ENCODE results near the gene CCDC91.
"Not testable (repeated sequence)": the region's sequence is repeated elsewhere in the genome, so short reads cannot be mapped to it uniquely, and the experiment has no call there.

The CCDC91 gene

GRCh38 chr12:28374556-28374955, 184.3 kb downstream of the CCDC91 start:
- Histone ChIP-seq H3K27me3 (no peaks in the 10 kb centered on the region), H3K4me3 (ENCODE audit: low read depth, low read length) (no peak overlapping the region), H3K4me1 (no peaks in the 10 kb centered on the region), H3K9me3 (no peaks in the 10 kb centered on the region; the same call in 1 of the 2 replicates), H3K36me3 (no peaks in the 10 kb centered on the region)
- no peak for DNase-seq
- TF ChIP-seq CTCF (IDR thresholded peaks at IDR 0.05; ENCODE audit: low read depth, low read length), result no peak

GRCh38 chr12:28378736-28379135, 188.5 kb downstream of the CCDC91 start:
- no peaks in the 10 kb centered on the region for H3K36me3 ChIP-seq
- no peak for TF ChIP-seq CTCF (IDR thresholded peaks at IDR 0.05; ENCODE audit: low read depth, low read length)
- H3K27me3 ChIP-seq, result no peaks in the 10 kb centered on the region
- H3K4me1 ChIP-seq, result no peaks in the 10 kb centered on the region
- H3K9me3 ChIP-seq, result no peaks in the 10 kb centered on the region
- no peak overlapping the region for H3K4me3 ChIP-seq (ENCODE audit: low read depth, low read length)
- DNase-seq, result no peak

GRCh38 chr12:28379779-28380178, 189.5 kb downstream of the CCDC91 start:
- not testable (repeated sequence) for H3K4me1 ChIP-seq; H3K9me3 ChIP-seq; DNase-seq; H3K4me3 ChIP-seq (ENCODE audit: low read depth, low read length); H3K36me3 ChIP-seq; H3K27me3 ChIP-seq

GRCh38 chr12:28383368-28383767, 193.1 kb downstream of the CCDC91 start:
- Histone ChIP-seq H3K9me3 (no peaks in the 10 kb centered on the region), H3K4me1 (no peaks in the 10 kb centered on the region), H3K27me3 (no peaks in the 10 kb centered on the region), H3K4me3 (ENCODE audit: low read depth, low read length) (no peak overlapping the region), H3K36me3 (no peaks in the 10 kb centered on the region)
- TF ChIP-seq CTCF (IDR thresholded peaks at IDR 0.05; ENCODE audit: low read depth, low read length), result no peak
- no peak for DNase-seq

DNA sequence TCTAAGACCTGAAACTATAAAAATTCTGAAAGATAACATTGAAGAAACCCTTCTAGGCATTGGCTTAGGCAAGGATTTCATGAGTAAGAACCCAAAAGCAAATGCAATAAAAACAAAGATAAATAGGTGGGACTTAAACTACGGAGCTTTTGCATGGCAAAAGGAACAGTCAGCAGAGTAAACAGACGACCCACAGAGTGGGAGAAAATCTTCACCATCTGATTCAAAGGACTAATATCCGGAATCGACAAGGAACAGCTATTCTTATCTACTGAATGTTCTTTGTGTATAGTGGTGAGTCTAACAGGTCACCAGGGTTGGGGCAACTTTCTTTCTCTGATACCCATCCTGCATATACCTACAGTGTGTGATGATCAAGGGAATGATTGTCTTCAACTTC, 198.6 kb downstream of the CCDC91 start:
- no peak for DNase-seq
- TF ChIP-seq CTCF (IDR thresholded peaks at IDR 0.05; ENCODE audit: low read depth, low read length), result no peak
- Histone ChIP-seq H3K9me3 (no peaks in the 10 kb centered on the region), H3K4me3 (ENCODE audit: low read depth, low read length) (no peak overlapping the region), H3K27me3 (no peaks in the 10 kb centered on the region), H3K4me1 (no peaks in the 10 kb centered on the region), H3K36me3 (no peaks in the 10 kb centered on the region)

- Histone ChIP-seq H3K36me3 (no peaks in the 10 kb centered on the region), H3K4me3 (ENCODE audit: low read depth, low read length) (no peak overlapping the region), H3K9me3 (no peaks in the 10 kb centered on the region), H3K27me3 (no peaks in the 10 kb centered on the region), H3K4me1 (no peaks in the 10 kb centered on the region)
- DNase-seq, result no peak
- no peak for TF ChIP-seq CTCF (IDR thresholded peaks at IDR 0.05; ENCODE audit: low read depth, low read length)
Measured at GRCh38 chr12:28390206-28390605, 199.9 kb downstream of the CCDC91 start.

DNA sequence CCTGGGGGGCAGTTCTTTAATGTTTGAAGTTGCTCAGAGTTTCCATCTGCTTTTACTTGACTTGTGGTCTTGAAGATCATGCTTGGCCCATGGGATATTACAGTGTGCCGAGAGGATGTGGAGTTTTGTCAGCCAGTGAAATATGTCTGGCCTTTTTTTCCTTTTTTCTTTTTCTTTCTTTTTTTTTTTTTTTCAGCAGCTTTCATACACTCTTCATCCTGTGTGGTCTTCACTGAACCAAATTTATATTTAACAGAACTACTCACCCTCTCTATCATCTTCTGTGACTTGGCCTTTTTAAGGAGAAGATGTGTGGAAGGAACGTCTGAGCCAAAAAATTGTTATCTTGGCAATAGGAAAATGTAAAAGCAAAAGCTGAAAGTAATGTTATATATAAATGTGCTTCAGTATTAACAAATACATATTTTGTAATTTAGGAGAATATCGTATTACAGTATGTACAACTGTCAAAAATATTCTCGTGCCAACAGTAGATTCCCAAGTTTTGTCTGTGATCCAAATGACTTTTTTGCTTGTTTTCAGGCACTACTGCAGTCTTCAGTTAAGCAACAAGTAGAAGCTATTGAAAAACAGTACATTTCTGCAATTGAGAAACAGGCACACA, 200.6 kb downstream of the CCDC91 start:
- Histone ChIP-seq H3K9me3 (no peaks in the 10 kb centered on the region), H3K4me1 (no peaks in the 10 kb centered on the region), H3K4me3 (ENCODE audit: low read depth, low read length) (no peak overlapping the region), H3K27me3 (no peaks in the 10 kb centered on the region), H3K36me3 (no peaks in the 10 kb centered on the region)
- TF ChIP-seq CTCF (IDR thresholded peaks at IDR 0.05; ENCODE audit: low read depth, low read length), result no peak
- no peak for DNase-seq
